SU-DHL-6 (cell line): ENCODE measurements around the gene APCS.

Source experiments
- EZH2phosphoT487 ChIP-seq: fragments of 200-600 bp; sonication (generic), shearing (Covaris generic); conservative IDR thresholded peaks from 2 replicates; pipeline ENCODE4 v1.6.1; 2018; ENCODE audit warnings: mild to moderate bottlenecking, antibody characterized with exemption, low read length, moderate library complexity, mixed read lengths
- TF ChIP-seq, protein P1 (sequence below): fragments of 200-600 bp; sonication (generic); IDR thresholded peaks from one replicate; pipeline ENCODE4 v1.5.1; 2017; ENCODE audit warnings: antibody characterized with exemption, mild to moderate bottlenecking, low read length, moderate library complexity; ENCODE audit not compliant: insufficient read depth, poor library complexity, severe bottlenecking

DNA sequence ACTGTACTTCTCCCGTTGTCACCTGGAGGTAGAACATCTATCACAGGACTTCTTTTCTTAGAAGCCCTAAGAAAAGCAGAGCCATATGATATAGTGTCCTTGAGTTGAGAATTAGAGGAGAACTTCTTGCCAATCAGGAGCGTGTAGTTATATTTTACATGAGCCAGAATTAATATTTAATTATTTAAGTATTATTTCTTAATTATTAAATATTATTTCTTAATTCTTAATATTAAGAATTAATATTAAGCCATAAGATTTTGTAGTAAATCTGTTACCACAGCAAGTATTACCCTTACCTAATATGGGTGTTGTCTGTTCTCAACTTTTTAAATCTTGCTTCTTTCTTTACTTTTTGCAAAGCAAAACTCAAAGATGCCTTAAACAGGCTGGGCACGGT is 10.2 kb upstream of the APCS start:
- TF ChIP-seq, protein P1, sequence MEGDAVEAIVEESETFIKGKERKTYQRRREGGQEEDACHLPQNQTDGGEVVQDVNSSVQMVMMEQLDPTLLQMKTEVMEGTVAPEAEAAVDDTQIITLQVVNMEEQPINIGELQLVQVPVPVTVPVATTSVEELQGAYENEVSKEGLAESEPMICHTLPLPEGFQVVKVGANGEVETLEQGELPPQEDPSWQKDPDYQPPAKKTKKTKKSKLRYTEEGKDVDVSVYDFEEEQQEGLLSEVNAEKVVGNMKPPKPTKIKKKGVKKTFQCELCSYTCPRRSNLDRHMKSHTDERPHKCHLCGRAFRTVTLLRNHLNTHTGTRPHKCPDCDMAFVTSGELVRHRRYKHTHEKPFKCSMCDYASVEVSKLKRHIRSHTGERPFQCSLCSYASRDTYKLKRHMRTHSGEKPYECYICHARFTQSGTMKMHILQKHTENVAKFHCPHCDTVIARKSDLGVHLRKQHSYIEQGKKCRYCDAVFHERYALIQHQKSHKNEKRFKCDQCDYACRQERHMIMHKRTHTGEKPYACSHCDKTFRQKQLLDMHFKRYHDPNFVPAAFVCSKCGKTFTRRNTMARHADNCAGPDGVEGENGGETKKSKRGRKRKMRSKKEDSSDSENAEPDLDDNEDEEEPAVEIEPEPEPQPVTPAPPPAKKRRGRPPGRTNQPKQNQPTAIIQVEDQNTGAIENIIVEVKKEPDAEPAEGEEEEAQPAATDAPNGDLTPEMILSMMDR, result no peak
- TF ChIP-seq EZH2phosphoT487, result no peak
